Right renal cortex interstitium (tissue), 3 donors: Measurements from ENCODE around the gene UBE2H. TPM values are rescaled to one million over a fixed set of nuclear protein-coding genes. Genes with fewer than 3 reads are reported as not detected.
A peak's percentile ranks its signal among the peaks of the same experiment; 100 is the strongest.

ENCODE experiments used
- DNase-seq, 3 donors: peaks; one replicate each; pipeline ENCODE4 v3.0.0-alpha.2; 2013; ENCODE audit warnings: low read depth in 3 of 3, low spot score in 2 of 3
- polyA plus RNA-seq, 3 donors: library from polyadenylated mRNA; unstranded; fragments of 120-200 nt; gene quantifications; one replicate each; pipeline ENCODE4 v1.2.1, GENCODE V29; 2013; ENCODE audit not compliant: insufficient read length in 3 of 3

The UBE2H gene
- polyA plus RNA-seq, 3 donors = 121 to 128 (median 125) TPM

DNA sequence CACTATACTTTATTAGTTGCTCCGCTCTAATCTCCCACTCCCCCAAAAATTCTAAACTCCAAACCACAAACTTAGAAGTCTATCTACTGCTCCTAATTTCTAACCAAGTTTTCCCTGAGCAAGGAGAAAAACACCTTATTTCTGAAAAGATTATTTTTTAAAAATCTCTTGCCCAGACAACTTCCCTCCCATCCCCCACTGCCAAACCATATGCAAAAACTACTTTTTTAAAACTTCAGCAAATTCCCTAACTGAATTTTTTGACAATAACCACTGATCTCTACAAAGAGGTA is 1.9 kb downstream of the UBE2H start:
- peak in 1 of 3 donors; percentile 14 for DNase-seq

DNA sequence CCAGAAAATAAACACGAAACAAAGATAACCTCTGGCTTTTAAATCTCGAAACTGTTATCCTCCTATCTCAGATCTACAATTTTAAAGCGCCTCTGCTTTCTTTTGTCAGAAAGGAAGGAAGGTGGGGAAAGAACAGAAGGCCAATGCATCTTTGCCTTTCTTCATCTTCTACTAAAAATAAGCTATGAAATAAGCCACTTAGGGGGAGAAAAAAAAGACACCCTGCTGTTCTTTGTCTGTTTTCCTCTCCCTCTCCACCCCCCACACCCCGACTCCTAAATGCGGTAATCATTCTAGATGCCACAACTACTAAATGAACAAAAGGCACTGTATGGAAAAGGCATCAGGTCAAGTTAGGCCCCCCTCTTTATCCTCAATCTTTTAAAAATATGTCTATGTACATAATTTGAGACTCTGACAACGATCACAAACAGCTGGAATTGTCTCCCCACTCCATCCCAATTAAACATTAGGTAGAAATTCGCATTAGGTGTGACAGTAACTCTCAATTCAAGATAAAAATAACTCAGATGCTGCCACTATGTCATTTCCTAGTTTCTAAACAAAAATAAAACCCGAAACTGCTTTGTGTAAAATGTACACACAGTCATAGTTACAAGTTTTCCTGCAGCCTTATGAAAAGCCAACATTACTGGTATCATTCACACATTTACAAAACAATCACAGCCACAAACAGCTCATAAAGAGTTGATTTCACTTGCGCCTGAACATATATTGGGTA is 2.4 kb downstream of the UBE2H start:
- DNase-seq = peak in 1 of 3 donors; percentile 25

DNA sequence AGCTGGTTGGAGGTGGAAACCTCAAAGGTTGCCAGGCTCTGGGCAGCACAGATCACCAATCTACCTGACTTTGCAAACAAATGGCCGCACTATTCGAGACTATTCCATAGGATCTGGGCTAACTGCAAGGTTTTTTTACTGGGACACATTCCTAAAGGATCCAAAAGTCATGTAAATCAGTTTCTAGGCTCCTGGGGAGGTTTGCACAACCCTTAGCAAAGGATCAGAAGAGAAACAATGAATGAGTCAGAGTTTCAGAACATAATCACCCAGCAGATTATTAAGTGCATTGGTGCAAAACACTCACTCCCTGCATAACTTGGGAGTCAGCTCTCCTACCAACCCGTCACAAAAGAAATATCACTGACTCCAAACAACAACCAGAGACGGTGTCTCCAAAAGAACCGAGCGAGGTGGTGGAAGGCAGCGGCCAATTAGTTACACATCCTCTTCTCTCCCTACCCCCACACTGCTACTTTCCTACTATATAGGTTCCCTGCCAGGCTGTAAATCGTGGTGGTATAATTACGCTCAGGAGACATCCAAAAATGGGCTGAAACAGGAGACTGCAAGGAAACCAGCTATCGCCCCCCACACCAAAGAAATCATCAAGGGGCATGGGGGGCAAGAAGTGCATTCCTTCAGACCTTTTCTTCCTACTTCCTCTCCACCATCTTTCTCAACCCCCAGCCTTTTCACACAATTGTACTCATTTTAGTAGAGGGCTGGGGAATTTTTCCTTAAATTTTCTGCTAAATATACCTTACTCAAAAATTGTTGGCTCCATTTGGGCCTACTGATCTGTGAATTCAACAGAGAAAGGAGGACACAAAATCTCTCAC is 3.2 kb downstream of the UBE2H start:
- peak in 2 of 3 donors; percentile 69 to 74 for DNase-seq

DNA sequence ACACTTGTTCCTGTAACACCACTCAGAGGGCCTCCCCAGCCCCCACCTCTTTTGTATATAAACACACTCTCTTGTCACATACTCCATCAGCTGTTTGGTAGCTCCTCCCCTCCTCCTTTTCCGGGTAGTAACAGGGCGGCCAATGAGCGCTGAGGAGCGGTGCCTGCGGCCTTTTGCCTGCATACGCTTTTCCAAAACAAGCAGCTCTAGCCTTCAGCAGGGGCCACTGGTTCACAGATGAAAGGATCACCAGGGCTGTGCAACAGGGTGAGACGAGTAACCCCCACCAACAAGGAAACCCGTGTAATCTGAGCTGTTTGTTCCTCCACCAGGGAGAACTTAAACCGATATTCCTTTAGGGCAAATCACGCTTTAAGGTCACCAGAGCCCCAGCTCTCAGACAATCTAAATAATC is 3.9 kb downstream of the UBE2H start:
- peak; percentile 85 to 89 (median 89) for DNase-seq

DNA sequence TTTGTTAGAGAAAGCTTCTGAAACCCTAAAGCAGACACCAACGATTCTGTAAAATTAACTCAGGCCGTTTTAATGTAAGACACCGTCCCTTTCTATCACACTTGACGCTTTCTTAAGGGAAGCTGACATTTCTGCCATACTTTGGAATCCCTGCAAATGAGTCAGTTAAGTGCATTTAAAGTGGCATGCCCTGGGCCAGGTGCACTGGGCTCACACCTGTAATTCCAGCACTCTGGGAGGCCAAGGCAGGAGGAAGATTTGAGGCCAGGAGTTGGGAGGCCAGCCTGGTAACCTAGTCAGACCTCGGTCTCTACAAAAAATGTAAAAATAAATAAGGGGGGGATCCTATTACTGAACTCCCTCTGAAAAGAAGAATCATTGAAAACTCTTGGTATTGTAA is 4.4 kb downstream of the UBE2H start:
- DNase-seq = no peak

DNA sequence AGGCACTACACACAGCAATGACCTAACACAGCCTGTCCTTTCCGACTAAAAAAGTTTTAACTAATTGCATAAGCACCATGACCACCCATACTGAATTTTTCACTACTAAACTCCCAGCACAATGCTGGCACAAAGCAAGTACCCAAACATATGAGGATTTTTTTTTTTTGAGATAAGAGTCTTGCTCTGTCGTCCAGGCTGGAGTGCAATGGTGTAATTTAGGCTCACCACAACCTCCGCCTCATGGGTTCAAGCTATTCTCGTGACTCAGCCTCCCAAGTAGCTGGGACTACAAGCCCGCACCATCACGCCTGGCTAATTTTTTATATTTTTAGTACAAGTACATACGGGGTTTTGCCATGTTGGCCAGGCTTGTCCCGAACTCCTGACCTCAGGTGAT is 5.1 kb downstream of the UBE2H start:
- DNase-seq = no peak

DNA sequence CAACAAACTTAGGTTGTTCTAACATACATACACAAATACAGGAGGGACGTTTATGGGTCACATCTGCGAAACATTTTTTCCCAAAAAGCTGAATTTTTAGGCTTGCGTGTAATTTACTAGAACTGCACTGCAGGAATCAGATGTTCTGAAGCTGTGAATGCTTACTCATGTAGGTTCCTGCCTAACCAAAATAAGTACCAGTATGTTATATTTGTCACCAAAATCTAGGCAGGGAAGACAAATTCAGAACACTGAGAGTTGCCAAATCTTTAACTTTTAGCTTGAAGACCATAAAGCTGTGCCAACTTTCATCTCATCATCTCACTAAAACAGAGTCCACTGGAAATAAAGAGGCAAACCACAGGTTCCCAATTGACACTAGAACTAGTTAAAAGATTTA is 5.7 kb downstream of the UBE2H start:
- no peak for DNase-seq

DNA sequence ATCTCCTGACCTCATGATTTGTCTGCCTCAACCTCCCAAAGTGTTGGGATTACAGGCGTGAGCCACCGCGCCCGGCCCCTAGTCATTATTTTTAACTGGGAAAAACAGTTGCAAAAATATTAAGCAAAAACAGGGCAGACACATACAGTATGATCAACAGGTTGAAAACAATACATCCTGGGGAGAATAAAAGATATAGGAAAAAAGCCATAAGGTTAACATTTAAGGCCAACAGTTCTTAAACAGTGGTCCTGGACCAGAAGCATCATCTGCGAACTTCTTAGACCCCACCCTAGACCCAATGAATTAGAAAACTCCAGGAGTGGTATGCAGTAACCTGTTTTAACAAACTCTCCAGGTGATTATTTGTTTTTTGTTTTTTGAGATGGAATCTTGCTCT is 6.5 kb downstream of the UBE2H start:
- no peak for DNase-seq

DNA sequence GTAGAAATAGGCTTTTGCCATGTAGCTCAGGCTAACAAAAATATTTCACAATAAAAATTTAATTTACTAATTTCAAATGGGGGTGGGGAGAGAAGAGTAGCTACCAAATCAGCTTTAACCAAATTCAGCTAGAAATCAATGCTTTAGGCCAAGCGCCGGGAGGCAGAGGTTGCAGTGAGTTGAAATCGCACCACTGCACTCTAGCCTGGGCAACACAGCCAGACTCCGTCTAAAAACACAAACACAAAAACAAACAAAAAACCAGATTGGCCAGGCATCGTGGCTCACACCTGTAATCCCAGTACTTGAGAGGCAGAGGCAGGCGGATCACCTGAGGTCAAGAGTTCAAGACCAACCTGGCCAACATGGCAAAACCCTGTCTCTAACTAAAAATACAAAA is 9.4 kb downstream of the UBE2H start:
- no peak for DNase-seq

DNA sequence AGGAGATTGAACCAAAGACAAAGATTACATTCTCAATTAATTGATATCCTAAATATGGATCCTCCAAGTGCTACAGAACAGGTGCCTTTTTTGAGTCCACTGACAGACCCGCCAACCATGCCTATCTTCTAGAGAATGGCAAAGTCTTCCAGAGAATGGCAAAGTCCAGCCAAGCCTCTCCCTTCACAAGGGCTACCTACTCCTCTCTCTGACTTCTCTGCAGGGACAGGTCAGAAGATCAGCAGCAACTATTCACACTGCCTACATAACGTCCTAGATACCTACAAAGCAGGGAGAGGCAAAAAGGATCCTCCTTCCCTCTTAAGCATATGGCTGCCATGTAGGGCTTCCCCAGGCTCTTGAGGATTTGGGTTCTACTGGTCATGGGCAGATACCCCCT is 12.4 kb downstream of the UBE2H start:
- DNase-seq = no peak

DNA sequence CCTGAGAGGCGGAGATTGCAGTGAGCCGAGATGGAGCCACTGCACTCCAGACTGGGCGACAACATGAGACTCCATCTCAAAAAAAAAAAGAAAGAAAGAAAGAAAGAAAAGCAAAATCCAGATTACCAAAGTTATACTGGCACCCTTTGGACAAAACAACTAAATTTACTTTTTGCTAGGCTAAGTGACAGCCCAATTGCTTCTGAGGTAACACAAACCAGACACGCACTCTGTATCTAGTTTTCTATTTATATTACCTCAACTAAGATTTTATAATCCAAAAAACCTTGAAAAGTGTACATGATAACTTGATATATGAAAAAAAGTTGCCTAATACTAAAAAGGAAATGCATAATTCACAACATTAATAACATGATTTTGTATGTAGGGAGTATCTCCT is 12.9 kb downstream of the UBE2H start:
- no peak for DNase-seq

DNA sequence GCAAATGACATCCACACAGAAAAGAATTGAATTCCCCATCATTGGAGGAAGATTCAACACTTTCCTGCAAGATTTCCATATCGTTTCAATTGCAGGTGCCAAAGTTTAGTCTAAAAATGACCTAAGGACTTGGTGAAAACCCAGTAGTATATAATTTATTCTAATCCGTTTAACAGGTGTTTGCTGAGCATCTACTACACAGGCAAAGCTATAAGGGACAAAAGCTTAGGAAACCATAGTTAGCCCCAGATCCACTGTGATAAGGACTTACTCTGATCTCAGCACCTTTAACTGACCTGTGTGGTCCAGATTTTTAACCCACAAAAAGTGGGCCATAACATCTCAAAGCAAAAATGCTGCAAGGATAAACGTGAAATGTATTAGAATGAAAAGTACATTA is 19.1 kb downstream of the UBE2H start:
- DNase-seq = no peak

DNA sequence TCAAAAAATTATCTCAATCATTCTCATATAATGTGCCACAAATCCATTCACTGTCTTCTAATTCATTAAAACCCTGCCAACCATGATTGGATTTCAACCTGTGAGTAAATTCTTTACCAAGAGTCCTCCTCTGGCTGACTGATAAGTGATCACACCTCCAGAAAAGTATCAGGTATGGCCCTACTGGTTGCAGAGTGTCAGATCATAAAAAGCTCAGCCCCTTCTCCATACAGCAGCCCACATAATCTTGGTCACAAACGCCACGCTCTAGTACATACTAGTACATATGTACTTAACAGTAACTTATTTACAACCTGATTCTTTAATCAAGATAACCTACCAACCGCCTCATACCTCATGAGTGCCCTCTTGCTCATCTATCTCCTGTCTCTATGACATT is 26.1 kb downstream of the UBE2H start:
- no peak for DNase-seq

DNA sequence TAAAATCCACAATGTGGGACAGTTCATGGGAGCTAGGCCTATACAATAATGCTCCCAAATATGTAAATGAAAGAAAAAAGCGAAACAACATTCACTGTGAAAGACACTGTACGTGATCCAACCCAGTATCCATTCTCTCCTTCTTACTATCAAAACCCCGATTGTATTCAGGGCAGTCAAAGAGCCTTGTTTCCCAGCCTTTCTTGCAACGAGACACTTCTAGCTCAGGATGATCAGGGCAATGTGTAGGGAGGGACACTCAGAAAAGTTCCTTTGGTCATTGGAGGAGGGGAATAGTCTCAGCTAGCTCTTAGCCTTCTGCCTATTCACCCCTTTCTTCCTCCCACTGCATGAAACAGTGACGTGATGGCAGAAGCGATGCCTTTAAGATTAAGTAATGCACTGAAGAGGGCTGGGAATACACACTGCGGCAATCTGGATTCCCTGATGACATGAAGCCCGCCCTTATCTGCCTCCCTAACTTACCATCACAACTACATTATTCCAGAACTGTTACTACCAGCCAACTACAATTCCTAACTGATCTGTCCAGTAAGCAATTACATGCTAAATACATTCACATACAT is 27.3 kb downstream of the UBE2H start:
- DNase-seq = no peak

DNA sequence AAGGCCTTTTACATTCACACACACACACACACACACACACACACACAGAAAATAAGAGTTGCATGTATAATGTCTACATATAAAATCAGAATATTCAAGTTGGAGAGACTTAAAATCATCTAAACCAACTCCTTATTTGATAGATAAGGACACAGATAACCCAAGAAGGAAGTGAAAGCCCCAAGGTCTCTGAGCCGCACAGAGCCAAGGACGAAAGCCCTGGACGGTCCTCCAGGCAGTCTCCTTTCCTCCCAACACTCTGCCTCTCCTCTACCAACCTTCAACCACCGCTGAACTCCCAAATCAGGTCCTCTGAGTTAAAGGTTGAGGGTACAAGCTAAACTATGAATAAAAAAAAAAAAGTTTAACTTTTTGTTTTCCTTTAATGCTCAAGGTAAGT is 28.2 kb downstream of the UBE2H start:
- DNase-seq = no peak

DNA sequence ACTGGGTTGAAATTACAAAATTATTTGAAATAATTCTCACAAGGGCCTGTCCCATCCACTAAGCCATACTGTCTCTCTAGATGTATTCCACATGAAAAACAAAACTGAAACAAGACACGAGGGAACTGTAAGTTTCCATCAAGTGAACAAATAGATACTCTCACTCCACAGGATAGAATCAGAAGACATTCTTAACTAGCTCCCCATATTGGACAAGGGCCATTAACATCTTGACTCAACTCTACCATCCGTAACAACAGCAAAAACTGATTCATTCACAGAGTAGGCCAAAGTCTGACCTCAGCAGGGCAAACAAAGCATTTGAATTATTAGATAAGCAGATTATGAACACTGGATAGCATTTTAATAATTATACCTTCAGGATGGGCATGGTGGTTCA is 29.1 kb downstream of the UBE2H start:
- DNase-seq = no peak

DNA sequence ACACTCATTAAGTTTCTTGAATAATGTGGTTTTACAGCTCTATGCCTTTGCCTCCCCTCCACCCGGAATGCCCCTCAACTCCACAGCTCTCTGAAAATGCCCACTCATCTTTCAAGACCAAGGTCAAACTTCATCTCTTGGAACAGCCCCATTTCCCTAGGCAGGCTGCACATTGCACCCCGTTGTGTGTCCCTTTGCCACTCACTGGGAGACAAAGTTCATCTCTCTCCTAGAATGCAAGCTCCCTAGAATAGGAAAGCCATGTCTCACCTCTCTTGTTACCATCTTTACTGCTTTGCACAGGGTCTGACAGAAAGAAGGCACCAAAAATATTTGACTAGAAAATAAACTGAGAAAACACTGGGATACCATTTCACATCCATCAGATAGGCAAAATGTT is 33.3 kb downstream of the UBE2H start:
- no peak for DNase-seq

DNA sequence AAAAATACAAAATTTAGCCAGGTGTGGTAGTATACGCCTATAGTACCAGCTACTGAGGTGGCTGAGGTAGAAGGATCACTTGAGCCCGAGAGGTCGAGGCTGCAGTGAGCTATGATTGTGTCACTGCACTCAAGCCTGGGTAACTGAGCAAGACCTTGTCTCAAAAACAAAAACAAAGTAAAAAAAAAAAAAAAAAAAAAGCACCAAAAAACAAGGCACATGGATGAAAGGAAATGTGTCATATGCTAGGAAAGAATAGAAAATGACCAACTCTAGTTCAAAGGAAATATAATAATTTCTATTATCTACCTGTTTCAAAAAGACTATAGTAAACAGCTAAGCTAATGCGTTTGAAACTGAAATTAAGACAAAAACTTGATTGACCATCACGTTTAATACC is 33.8 kb downstream of the UBE2H start:
- DNase-seq = no peak

DNA sequence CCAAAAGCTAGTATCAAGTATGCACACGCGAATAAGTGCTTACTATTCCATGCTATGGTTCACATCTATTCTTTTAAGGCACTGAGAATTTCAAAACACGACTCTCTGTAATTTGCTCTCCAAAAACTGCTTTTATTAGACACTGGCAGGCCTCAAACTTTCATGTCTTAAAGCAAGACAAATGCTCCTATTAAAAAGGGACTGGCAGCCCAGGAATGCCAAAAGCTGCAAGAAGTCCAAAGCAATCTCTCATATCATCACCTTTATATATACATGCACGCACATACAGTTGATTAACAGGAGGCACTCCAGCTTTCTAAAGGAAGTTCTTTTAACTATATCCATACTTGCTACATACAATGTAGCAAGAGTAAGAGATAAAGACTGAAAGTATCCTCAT is 34.8 kb downstream of the UBE2H start:
- DNase-seq = no peak

DNA sequence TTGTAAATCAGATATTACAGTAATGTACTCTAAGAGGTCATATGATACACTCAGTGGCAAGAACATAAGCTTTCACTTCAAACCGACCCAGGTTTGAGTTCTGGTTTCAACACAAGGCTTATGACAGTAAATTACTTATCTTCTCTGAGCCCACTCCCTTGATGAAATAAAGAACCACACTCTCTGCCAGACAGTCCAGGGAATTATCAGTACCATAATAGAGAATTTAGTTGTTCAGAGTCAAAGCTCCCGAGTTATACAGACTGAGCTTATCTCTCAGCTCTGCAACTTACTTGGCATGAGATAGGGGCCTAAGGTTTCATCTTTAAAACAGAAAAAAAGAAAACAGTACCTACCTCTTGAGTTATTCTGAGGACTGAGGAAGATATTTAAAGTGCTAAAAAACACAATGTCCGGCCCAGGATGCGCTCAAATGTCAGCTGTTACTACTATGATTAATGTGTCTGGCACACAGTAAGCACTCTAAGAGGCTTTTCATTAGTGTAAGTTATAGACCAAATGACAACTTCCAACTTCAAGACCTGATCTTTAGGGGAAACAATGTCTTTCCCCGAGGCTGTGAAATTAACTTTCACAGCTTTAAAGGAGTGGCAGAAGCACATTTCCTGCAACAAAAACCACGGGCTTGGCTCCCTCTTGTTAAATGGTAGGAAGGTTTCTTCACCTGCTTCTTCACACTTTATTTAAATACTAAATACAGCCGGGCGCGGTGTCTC is 38.1 kb downstream of the UBE2H start:
- no peak for DNase-seq

DNA sequence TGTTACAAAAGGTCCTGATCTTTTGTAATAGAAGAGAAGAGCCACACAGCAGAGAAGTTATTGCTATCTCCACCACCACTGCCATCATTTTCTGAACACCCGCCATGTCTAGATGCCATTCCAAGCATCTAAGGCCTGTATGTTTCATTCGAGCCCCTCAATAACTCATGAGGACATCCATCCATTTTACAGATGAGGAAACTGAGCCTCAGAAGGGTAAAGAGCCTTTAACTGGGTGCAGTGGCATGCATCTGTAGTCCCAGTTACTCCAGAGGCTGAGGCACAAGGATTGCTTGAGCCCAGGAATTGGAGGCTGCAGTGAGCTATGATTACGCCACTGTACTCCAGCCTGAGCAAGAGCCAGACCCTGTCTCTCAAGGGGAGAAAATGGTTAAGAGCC is 39.3 kb downstream of the UBE2H start:
- no peak for DNase-seq
